Right atrium auricular region (tissue), 2 donors: ENCODE measurements around the gene RHOU. TPM values are rescaled to one million over a fixed set of nuclear protein-coding genes. Genes with fewer than 3 reads are reported as not detected.
"Not testable (repeated sequence)": the region's sequence is repeated elsewhere in the genome, so short reads cannot be mapped to it uniquely, and the experiment has no call there.

Experiments
- DNase-seq: peaks from one replicate; pipeline ENCODE4 v3.0.0-alpha.2; 2019; ENCODE audit warnings: low spot score
- H3K27ac ChIP-seq, 2 donors: fragments of 200-600 bp; sonication (generic); 1 replicate in 1 of 2; 2 replicates in 1 of 2; pipeline ENCODE4 v1.5.1; 2016 to 2019
- H3K27me3 ChIP-seq, 2 donors: fragments of 200-600 bp; sonication (generic); one replicate each; pipeline versions ENCODE4 v1.5.1 to v1.6.0; 2017 to 2019
- H3K36me3 ChIP-seq: fragments of 200-600 bp; sonication (generic); one replicate; pipeline ENCODE4 v1.5.1; 2016
- H3K4me1 ChIP-seq, 2 donors: fragments of 200-600 bp; sonication (generic); one replicate each; pipeline versions ENCODE4 v1.5.1 to v1.6.0; 2017 to 2019
- H3K4me3 ChIP-seq, 2 donors: fragments of 200-600 bp; sonication (generic); 1 replicate in 1 of 2; 2 replicates in 1 of 2; pipeline ENCODE4 v1.5.1; 2017 to 2019; ENCODE audit warnings: mild to moderate bottlenecking in 1 of 2, moderate library complexity in 1 of 2
- H3K9me3 ChIP-seq, 2 donors: fragments of 200-600 bp; sonication (generic); one replicate each; pipeline ENCODE4 v1.5.1; 2019
- total RNA-seq, 2 donors: library from RNA; depleted of rRNA; stranded (reverse); fragments of >200 nt; gene quantifications; one replicate each; pipeline ENCODE4 v1.1.0, GENCODE V29; 2016
- TF ChIP-seq, protein P1 (sequence below), 2 donors: fragments of 200-600 bp; sonication (generic); IDR thresholded peaks; one replicate each; pipeline ENCODE4 v1.5.1; 2019; ENCODE audit warnings: antibody characterized with exemption in 2 of 2

RHOU gene
- total RNA-seq, result 10 to 100 TPM in 1 of 2 donors, 1 to 10 TPM in 1; 6.0 to 12.2 TPM

DNA sequence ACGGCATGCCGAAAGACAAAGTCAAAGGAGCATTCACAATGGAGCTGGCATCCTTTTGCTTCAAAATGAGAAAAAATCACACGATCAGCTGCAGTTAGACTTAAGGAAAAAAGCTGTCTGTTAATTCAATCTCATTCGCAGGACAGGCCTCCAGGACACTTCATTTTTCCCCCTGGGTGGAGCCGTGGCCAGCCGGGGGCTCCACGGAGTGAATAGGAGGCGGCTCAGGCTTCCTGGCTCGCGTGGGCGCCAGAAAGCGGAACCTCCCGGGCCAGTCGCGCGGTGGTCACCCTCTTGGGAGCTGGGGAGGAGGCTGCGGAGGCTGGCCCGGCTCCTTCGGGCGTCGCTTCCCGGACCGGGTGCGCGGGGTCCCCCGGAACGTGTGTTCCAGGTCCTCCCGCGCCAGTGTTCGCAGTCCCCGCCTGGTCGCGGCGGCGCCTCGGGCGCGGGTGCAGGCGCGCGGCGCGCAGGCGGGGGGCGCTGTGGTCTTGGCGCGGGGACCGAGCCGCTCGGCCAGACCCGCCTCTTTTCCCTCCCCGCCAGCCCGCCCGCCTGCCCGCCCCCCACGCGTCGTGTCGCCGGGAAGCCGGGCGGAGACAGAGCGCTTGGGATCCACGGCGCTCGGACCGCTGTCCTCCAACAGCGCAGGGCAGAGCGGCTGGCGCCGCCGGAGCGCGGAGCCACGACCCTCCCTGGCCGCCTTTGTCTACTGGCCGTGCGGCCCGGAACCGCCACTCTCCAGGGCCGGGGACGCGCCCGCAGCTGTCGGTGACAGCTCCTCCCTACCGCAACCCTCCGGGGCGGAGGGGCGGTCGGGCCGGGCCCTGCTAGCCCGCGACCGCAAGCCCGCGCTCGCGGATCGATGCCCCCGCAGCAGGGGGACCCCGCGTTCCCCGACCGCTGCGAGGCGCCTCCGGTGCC, at the start of gene RHOU:
Gene RHOU (plus strand): TSS at position 599 of the 921 bp plus-strand sequence. CDS start 264 bp downstream, at position 863.
- Histone ChIP-seq H3K27me3 (no peaks in the 10 kb centered on the region), H3K4me3 (peak within 1 kb of the TSS; percentile 71 to 79), H3K4me1 (peaks cover 0 to 13% of the 10 kb centered on the region in 2 donors), H3K9me3 (no peaks in the 10 kb centered on the region), H3K36me3 (no peaks in the 10 kb centered on the region), H3K27ac (peak within 1 kb of the TSS; percentile 80 to 86)
- TF ChIP-seq, protein P1, sequence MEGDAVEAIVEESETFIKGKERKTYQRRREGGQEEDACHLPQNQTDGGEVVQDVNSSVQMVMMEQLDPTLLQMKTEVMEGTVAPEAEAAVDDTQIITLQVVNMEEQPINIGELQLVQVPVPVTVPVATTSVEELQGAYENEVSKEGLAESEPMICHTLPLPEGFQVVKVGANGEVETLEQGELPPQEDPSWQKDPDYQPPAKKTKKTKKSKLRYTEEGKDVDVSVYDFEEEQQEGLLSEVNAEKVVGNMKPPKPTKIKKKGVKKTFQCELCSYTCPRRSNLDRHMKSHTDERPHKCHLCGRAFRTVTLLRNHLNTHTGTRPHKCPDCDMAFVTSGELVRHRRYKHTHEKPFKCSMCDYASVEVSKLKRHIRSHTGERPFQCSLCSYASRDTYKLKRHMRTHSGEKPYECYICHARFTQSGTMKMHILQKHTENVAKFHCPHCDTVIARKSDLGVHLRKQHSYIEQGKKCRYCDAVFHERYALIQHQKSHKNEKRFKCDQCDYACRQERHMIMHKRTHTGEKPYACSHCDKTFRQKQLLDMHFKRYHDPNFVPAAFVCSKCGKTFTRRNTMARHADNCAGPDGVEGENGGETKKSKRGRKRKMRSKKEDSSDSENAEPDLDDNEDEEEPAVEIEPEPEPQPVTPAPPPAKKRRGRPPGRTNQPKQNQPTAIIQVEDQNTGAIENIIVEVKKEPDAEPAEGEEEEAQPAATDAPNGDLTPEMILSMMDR (IDR thresholded peaks at IDR 0.05), result peak; percentile 93 to 97
- peak; percentile 71 for DNase-seq

DNA sequence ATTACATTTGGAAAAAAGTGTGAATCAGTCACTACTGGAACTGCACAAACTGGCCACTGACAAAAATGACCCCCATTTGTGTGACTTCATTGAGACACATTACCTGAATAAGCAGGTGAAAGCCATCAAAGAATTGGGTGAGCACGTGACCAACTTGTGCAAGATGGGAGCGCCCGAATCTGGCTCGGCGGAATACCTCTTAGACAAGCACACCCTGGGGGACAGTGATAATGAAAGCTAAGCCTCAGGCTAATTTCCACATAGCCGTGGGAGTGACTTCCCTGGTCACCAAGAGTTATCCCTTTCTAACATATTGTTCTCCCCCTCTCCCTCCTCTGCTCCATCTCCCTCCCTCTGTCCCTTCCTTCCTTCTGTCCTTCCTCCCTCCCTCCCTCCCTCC, 47.7 kb upstream of the RHOU start:
- no peaks in the 10 kb centered on the region for H3K27me3 ChIP-seq
- H3K36me3 ChIP-seq, result no peaks in the 10 kb centered on the region

GRCh38 chr1:228689255-228689654, 46.0 kb upstream of the RHOU start:
- no peak overlapping the region for H3K4me3 ChIP-seq
- no peaks in the 10 kb centered on the region for H3K36me3 ChIP-seq
- TF ChIP-seq, protein P1 (IDR thresholded peaks at IDR 0.05), result no peak
- peaks cover 0 to 10% of the 10 kb centered on the region in 2 donors for H3K4me1 ChIP-seq
- no peak overlapping the region for H3K27ac ChIP-seq
- H3K9me3 ChIP-seq, result no peaks in the 10 kb centered on the region
- H3K27me3 ChIP-seq, result no peaks in the 10 kb centered on the region
- DNase-seq, result no peak

More for the DNA sequence above, 47.7 kb upstream of the RHOU start:
- peaks cover 0 to 10% of the 10 kb centered on the region in 2 donors for H3K4me1 ChIP-seq
- TF ChIP-seq, protein P1 (IDR thresholded peaks at IDR 0.05), result no peak
- no peak overlapping the region for H3K4me3 ChIP-seq
- DNase-seq, result no peak
- no peak overlapping the region for H3K27ac ChIP-seq
- no peaks in the 10 kb centered on the region for H3K9me3 ChIP-seq

DNA sequence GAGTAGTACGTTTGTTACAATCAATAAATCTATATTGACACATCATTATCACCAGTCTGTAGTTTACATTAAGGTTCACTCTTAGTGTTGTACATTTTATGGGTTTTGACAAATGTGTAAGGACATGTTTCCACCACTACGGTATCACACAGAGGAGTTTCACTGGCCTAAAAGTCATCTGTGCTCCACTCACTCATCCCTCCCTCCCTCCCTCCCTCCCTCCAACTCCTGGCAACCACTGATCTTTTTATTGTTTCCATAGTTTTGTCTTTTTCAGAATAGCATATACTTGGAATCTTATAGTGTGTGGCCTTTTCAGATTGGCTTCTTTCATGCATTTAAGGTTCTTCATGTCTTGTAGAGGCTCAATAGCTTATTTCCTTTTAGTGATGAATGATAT, 44.1 kb upstream of the RHOU start:
- no peaks in the 10 kb centered on the region for H3K27me3 ChIP-seq
- no peaks in the 10 kb centered on the region for H3K4me1 ChIP-seq
- no peak overlapping the region for H3K4me3 ChIP-seq
- no peak for DNase-seq
- H3K9me3 ChIP-seq, result no peaks in the 10 kb centered on the region
- TF ChIP-seq, protein P1 (IDR thresholded peaks at IDR 0.05), result no peak
- no peaks in the 10 kb centered on the region for H3K36me3 ChIP-seq
- H3K27ac ChIP-seq, result no peak overlapping the region

- DNase-seq, result no peak
- Histone ChIP-seq H3K4me3 (no peak overlapping the region), H3K36me3 (no peaks in the 10 kb centered on the region), H3K27ac (no peak overlapping the region), H3K27me3 (no peaks in the 10 kb centered on the region), H3K4me1 (no peaks in the 10 kb centered on the region), H3K9me3 (no peaks in the 10 kb centered on the region)
- TF ChIP-seq, protein P1 (IDR thresholded peaks at IDR 0.05), result peak; percentile 19 to 58
Measured at GRCh38 chr1:228691926-228692325, 43.4 kb upstream of the RHOU start.

DNA sequence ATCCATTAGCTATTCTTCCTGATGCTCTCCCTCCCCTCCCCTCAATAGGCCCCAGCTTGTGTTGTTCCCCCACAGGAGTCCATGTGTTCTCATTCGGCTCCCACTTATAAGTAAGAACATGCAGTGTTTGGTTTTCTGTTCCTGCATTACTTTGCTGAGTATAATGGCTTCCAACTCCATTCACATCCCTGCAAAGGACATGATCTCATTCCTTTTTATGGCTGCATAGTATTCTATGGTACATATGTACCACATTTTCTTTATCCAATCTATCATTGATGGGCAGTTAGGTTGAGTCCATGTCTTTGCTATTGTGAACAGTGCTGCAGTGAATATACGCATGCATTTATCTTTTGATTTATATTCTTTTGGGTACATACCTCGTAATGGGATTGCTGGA, 40.8 kb upstream of the RHOU start:
- H3K27me3 ChIP-seq, H3K27ac ChIP-seq, DNase-seq, H3K4me1 ChIP-seq, H3K4me3 ChIP-seq, H3K36me3 ChIP-seq, H3K9me3 ChIP-seq: not testable (repeated sequence)
